ENCODE measurements around the gene REG1B.

DNA sequence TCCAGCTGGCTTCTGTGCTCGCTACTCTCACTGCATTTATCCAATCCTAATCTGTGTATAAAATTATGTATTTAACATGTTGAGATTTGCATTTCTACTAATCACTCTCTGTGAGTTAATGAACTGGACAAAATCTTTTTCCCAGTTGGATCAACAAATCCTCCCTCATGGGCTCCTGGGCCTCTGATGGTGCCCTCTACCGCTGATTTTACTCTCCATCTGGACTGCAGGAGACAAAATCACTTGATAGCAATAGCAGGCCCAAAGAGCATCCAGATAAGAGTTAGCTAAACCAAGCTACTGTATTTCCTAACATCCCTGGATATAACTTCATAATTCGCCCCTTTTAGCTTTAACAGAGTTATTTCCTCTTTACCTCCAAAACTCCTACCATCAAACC lies 47.8 kb downstream of the REG1B start:
- TF ChIP-seq CTCF (IDR thresholded peaks at IDR 0.05) (no peak), POLR2AphosphoS5 (IDR thresholded peaks at IDR 0.05) (no peak), POLR2A (IDR thresholded peaks at IDR 0.05) (no peak)

Data from prostate gland (tissue), 2 donors.